ENCODE data around the gene NAGPA.

The NAGPA gene

GRCh38 chr16:5003211-5003610, 30.5 kb downstream of the NAGPA start:
- no peak for DNase-seq (ENCODE audit: low read depth in 2 of 2)

- no peak for DNase-seq (ENCODE audit: low read depth in 2 of 2)
Observed at GRCh38 chr16:5002699-5003143, 31.0 kb downstream of the NAGPA start.

GRCh38 chr16:5001986-5002385, 31.7 kb downstream of the NAGPA start:
- no peak for DNase-seq (ENCODE audit: low read depth in 2 of 2)

- DNase-seq (ENCODE audit: low read depth in 2 of 2) = no peak
Observed at GRCh38 chr16:5001571-5001970, 32.2 kb downstream of the NAGPA start.

GRCh38 chr16:5000573-5001001, 33.1 kb downstream of the NAGPA start:
- no peak for DNase-seq (ENCODE audit: low read depth in 2 of 2)

- no peak for DNase-seq (ENCODE audit: low read depth in 2 of 2)
Observed at GRCh38 chr16:4994719-4995434, 38.9 kb downstream of the NAGPA start.

- no peak for DNase-seq (ENCODE audit: low read depth in 2 of 2)
Observed at GRCh38 chr16:4991754-4992153, 42.0 kb downstream of the NAGPA start.

GRCh38 chr16:4990415-4990814, 43.3 kb downstream of the NAGPA start:
- no peak for DNase-seq (ENCODE audit: low read depth in 2 of 2)

GRCh38 chr16:4989391-4990006, 44.2 kb downstream of the NAGPA start:
- DNase-seq (ENCODE audit: low read depth in 2 of 2) = no peak

GRCh38 chr16:4988647-4989046, 45.1 kb downstream of the NAGPA start:
- DNase-seq (ENCODE audit: low read depth in 2 of 2) = no peak

GRCh38 chr16:4987580-4988374, 46.0 kb downstream of the NAGPA start:
- no peak for DNase-seq (ENCODE audit: low read depth in 2 of 2)

GRCh38 chr16:4987250-4987579, 46.5 kb downstream of the NAGPA start:
- no peak for DNase-seq (ENCODE audit: low read depth in 2 of 2)

GRCh38 chr16:4984174-4984990, 49.4 kb downstream of the NAGPA start:
- no peak for DNase-seq (ENCODE audit: low read depth in 2 of 2)

- no peak for DNase-seq (ENCODE audit: low read depth in 2 of 2)
Observed at GRCh38 chr16:4982056-4982867, 51.5 kb downstream of the NAGPA start.

- DNase-seq (ENCODE audit: low read depth in 2 of 2) = no peak
Observed at GRCh38 chr16:4981473-4981872, 52.3 kb downstream of the NAGPA start.

GRCh38 chr16:4980691-4981090, 53.0 kb downstream of the NAGPA start:
- no peak for DNase-seq (ENCODE audit: low read depth in 2 of 2)

- DNase-seq (ENCODE audit: low read depth in 2 of 2) = no peak
Observed at GRCh38 chr16:4979736-4980660, 53.7 kb downstream of the NAGPA start.

GRCh38 chr16:4979164-4979563, 54.6 kb downstream of the NAGPA start:
- DNase-seq (ENCODE audit: low read depth in 2 of 2) = no peak

GRCh38 chr16:4976611-4977145, 57.1 kb downstream of the NAGPA start:
- no peak for DNase-seq (ENCODE audit: low read depth in 2 of 2)

- no peak for DNase-seq (ENCODE audit: low read depth in 2 of 2)
Observed at GRCh38 chr16:4976079-4976478, 57.7 kb downstream of the NAGPA start.

Data from stimulated activated CD4-positive, alpha-beta T cell treated with anti-CD3 and anti-CD28 coated beads, Interleukin-12 subunit alpha, Interleukin-12 subunit beta, amount 100 ng/mL, for 24 hours (primary cell).